SH-SY5Y (cell line): ENCODE data around the gene TAS2R20.

Source experiments
- GATA2 ChIP-seq: IDR thresholded peaks from 2 replicates; pipeline ENCODE4 v1.6.1; 2011; ENCODE audit warnings: mild to moderate bottlenecking, low read depth, low read length
- GATA3 ChIP-seq: IDR thresholded peaks from 2 replicates; pipeline ENCODE4 v1.6.1; 2011; ENCODE audit warnings: low read depth, mild to moderate bottlenecking, low read length, moderate library complexity

DNA sequence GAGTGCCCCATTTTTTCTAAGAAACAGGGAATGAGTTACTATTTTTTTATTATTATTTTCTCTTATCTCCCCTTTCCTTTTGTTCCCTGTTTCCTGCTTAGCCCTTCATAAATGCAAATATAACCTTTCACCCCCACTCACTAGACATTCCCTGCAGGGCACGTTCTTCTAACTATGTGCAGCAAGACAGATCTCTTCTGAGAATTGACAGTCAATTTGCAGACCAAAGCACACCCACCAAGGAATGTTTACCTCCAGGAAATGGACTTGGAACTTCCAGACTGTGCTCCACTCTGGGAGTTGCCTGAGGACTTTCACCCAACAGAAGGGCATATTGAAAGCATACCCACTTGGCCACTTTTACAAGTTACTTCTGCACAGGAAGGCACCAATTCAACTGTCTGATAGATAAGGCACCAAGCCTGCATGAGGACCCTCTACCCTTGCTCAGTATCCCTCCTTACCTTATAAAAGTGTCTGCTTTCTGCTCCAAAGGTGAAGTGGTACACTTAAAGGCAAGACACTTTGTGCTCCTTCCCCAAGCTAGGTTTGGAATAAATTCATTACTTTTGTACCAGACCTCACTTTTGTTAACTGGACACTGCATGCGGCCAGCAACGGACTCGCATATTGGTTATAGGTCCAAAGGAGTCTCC is 17.8 kb upstream of the TAS2R20 start:
- TF ChIP-seq GATA2 (no peak), GATA3 (no peak)
